OCI-LY7 (cell line): ENCODE data around the gene S100A6. TPM values are rescaled to one million over a fixed set of nuclear protein-coding genes. Genes with fewer than 3 reads are reported as not detected.
"Not testable (repeated sequence)": the region's sequence is repeated elsewhere in the genome, so short reads cannot be mapped to it uniquely, and the experiment has no call there.

Experiments used
- BruUV-seq: library from RNA; stranded (reverse); fragments of 400-500 nt; replicated peaks from 2 replicates; lab custom pipeline; 2021; lab: Mats Ljungman, UMichigan
- CTCF ChIA-PET: fragments of 300-600 bp; sonication (Branson Sonifier 250); formaldehyde crosslinking; loops from one replicate; lab custom pipeline; 2022; ENCODE audit warnings: antibody characterized with exemption; ENCODE audit not compliant: unreplicated experiment; lab: Charles Lee
- POLR2A ChIA-PET: fragments of 300-600 bp; sonication (Branson Sonifier 250); formaldehyde crosslinking; loops from one replicate; lab custom pipeline; 2022; ENCODE audit warnings: antibody characterized with exemption; lab: Charles Lee
- DNase-seq: peaks from one replicate; pipeline ENCODE4 v3.0.0-alpha.2; 2015; ENCODE audit warnings: low spot score
- H2AFZ ChIP-seq: fragments of 200-600 bp; sonication (generic), shearing (Covaris generic); 2 replicates; pipeline ENCODE4 v1.6.1; 2014; ENCODE audit warnings: mild to moderate bottlenecking, antibody characterized with exemption, low read length, moderate library complexity
- H3K27ac ChIP-seq: fragments of 200-600 bp; sonication (generic); 2 replicates; pipeline ENCODE4 v1.5.1; 2014; ENCODE audit warnings: mixed run types, low read depth, mild to moderate bottlenecking, moderate library complexity, low read length, inconsistent platforms; ENCODE audit not compliant: poor library complexity, severe bottlenecking
- H3K36me3 ChIP-seq: fragments of 200-600 bp; sonication (generic); 2 replicates; pipeline ENCODE4 v1.6.1; 2014; ENCODE audit warnings: mild to moderate bottlenecking, antibody characterized with exemption, low read length, moderate library complexity, mixed read lengths; ENCODE audit not compliant: insufficient read depth
- H3K4me1 ChIP-seq: fragments of 200-600 bp; sonication (generic); 2 replicates; pipeline ENCODE4 v1.5.1; 2014; ENCODE audit warnings: mild to moderate bottlenecking, low read length; ENCODE audit not compliant: insufficient read depth, poor library complexity, severe bottlenecking
- H3K4me2 ChIP-seq: fragments of 200-600 bp; sonication (generic); 2 replicates; pipeline ENCODE4 v1.6.1; 2014; ENCODE audit warnings: mild to moderate bottlenecking, low read length
- H3K4me3 ChIP-seq: fragments of 200-600 bp; sonication (generic); 2 replicates; pipeline ENCODE4 v1.5.1; 2014; ENCODE audit warnings: mild to moderate bottlenecking, low read depth, low read length; ENCODE audit not compliant: poor library complexity, severe bottlenecking
- H3K79me2 ChIP-seq: fragments of 200-600 bp; sonication (generic); 2 replicates; pipeline ENCODE4 v1.6.1; 2016; ENCODE audit warnings: low read depth, mild to moderate bottlenecking, low read length, moderate library complexity, mixed read lengths; ENCODE audit not compliant: insufficient read depth
- H3K9me2 ChIP-seq: fragments of 200-600 bp; sonication (generic); 2 replicates; pipeline ENCODE4 v1.6.1; 2016; ENCODE audit warnings: mild to moderate bottlenecking, low read length, mixed read lengths; ENCODE audit not compliant: insufficient read depth
- H3K9me3 ChIP-seq: fragments of 200-600 bp; sonication (generic); 2 replicates; pipeline ENCODE4 v1.6.1; 2014; ENCODE audit warnings: mild to moderate bottlenecking, mixed run types, low read length, mixed read lengths
- H4K20me1 ChIP-seq: fragments of 200-600 bp; sonication (generic); 2 replicates; pipeline ENCODE4 v1.6.1; 2014; ENCODE audit warnings: mild to moderate bottlenecking, antibody characterized with exemption, low read length, moderate library complexity, mixed read lengths; ENCODE audit not compliant: insufficient read depth
- CTCF ChIP-seq: fragments of 200-600 bp; sonication (generic); conservative IDR thresholded peaks from 2 replicates; pipeline ENCODE4 v1.5.1; 2014; ENCODE audit warnings: mild to moderate bottlenecking, antibody characterized with exemption, low read length, moderate library complexity, mixed read lengths
- EZH2phosphoT487 ChIP-seq: fragments of 200-600 bp; sonication (generic); IDR thresholded peaks from 2 replicates; pipeline ENCODE4 v1.6.1; 2018; ENCODE audit warnings: low read depth, borderline replicate concordance, mild to moderate bottlenecking, mixed run types, antibody characterized with exemption, low read length, moderate library complexity, mixed read lengths
- intact Hi-C: fragments of 100-400 bp; cut with micrococcal nuclease; formaldehyde crosslinking; loops from one replicate; pipeline ENCODE4 v1.10.0; 2022; ENCODE audit not compliant: unreplicated experiment
- total RNA-seq, 2 experiments: library from RNA; depleted of rRNA in 1 of 2; stranded (reverse); fragments of >200 nt in 1 of 2; shearing (Covaris generic) in 1 of 2; gene quantifications; 2 replicates each; pipeline ENCODE4 v1.2.3, GENCODE V29; 2014 to 2022

Gene S100A6
- total RNA-seq, 2 experiments from 2014 or later = not detected

- Histone ChIP-seq H3K27ac (no peak overlapping the region), H3K36me3 (no peaks in the 10 kb centered on the region), H3K4me1 (no peaks in the 10 kb centered on the region), H4K20me1 (no peaks in the 10 kb centered on the region), H3K4me3 (no peak overlapping the region), H2AFZ (no peak overlapping the region), H3K4me2 (no peak overlapping the region), H3K9me3 (no peaks in the 10 kb centered on the region), H3K79me2 (no peaks in the 10 kb centered on the region), H3K9me2 (no peaks in the 10 kb centered on the region)
- no peak for DNase-seq
- ChIA-PET POLR2A (interaction anchor here (0.5 kb wide), 1 partner anchor 37 kb away, joined by 4 read pairs; no protein-coding TSS in a partner anchor), CTCF (no interaction called here)
- intact Hi-C loops = no loop called here
- no TSS peak for BruUV-seq
- TF ChIP-seq CTCF (no peak), EZH2phosphoT487 (no peak)
These were observed 10.6 kb downstream of the S100A6 start for GRCh38 chr1:153525088-153525728.

GRCh38 chr1:153522353-153523048 lies 13.3 kb downstream of the S100A6 start:
- POLR2A ChIA-PET, H4K20me1 ChIP-seq, BruUV-seq, H2AFZ ChIP-seq, DNase-seq, H3K9me2 ChIP-seq, CTCF ChIA-PET, H3K27ac ChIP-seq, H3K79me2 ChIP-seq, H3K4me1 ChIP-seq, H3K4me2 ChIP-seq, H3K9me3 ChIP-seq, H3K36me3 ChIP-seq, intact Hi-C loops, H3K4me3 ChIP-seq: not testable (repeated sequence)

- H3K9me2 ChIP-seq, H3K79me2 ChIP-seq, BruUV-seq, H3K27ac ChIP-seq, H4K20me1 ChIP-seq, H3K36me3 ChIP-seq, POLR2A ChIA-PET, H3K4me2 ChIP-seq, H2AFZ ChIP-seq, CTCF ChIA-PET, H3K4me3 ChIP-seq, H3K4me1 ChIP-seq, DNase-seq, intact Hi-C loops, H3K9me3 ChIP-seq: not testable (repeated sequence)
These were observed 14.0 kb downstream of the S100A6 start for GRCh38 chr1:153521808-153522207.
